ENCODE data around the gene UBE2L6.

DNA sequence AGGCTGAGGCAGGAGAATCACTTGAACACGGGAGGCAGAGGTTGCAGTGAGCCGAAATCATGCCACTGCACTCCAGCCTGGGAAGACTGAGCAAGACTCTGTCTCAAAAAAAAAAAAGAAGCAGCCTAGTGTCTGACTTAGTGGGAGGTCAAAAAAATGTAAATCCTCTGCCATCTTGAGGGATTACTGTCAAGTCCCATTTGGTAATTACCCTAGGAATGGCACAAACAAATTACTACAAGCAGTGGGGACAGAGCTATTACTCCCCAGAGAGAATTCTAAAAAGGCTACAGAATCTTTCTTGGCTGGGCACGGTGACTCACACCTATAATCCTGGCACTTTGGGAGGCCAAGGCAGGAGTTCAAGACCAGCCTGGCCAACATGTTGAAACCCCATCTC is 33.8 kb upstream of the UBE2L6 start:
- no peak for TF ChIP-seq POLR2AphosphoS5 (IDR thresholded peaks at IDR 0.05; ENCODE audit: low read depth, low read length)
- no peak for TF ChIP-seq TAF1 (IDR thresholded peaks at IDR 0.05; ENCODE audit: borderline replicate concordance, insufficient read depth, low read length)
- no peak for TF ChIP-seq SIN3A (IDR thresholded peaks at IDR 0.05; ENCODE audit: borderline replicate concordance, insufficient read depth, low read length)
- no peak for TF ChIP-seq REST (IDR thresholded peaks at IDR 0.05; ENCODE audit: insufficient read depth in 1 of 2, low read depth in 2 of 2, low read length in 2 of 2)
- no peak for TF ChIP-seq FOXP2 (optimal IDR thresholded peaks at IDR 0.05; ENCODE audit: borderline replicate concordance, extremely low read depth, extremely low read length, insufficient read depth)
